ENCODE data around the gene SIK2. TPM values are rescaled to one million over a fixed set of nuclear protein-coding genes. Genes with fewer than 3 reads are reported as not detected.

The SIK2 gene
- total RNA-seq, 1 experiment from 2014 or later, result 13.0 TPM

DNA sequence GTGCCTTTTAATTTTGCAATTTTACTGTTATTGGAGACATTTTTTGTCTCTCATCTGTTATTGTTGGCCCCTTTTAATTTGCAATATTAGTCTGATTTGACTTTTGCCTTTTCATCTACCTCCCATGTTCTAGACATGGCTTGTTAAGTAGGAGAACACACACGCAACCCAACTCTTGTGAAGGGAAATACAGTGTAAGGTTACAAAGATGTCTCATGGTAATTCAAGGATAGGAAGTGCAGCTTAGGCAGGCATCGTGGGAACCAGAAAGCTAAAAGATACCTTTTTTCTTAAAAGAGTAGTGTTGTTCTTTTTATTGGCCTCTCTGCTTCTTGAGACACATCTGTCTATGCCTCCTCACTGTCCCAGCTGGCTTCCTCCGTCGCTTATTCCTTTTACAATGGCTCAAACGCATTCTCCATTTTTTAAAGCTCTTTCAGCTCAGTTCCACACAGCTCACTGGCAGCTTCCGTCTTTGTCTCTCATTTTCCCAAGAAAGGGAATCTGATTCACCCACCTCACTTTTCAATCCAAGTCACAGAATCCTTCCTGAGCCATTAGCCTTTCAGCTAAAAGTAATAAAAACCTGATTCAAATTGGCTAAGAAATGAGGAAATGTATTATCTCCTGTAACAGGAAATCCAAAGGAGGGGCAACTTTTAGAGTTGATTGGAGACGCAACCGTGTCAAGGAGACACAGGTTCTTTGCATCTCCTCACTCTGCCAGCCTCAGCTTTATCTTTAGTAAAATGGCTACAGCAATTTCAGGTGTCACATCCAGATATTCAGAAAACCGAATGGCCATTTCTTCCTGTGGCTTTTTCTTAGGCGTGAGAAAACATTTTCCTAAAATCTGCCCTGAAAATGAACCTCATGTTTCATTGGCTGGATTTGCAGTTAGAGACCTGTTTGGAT is 57.2 kb downstream of the SIK2 start:
- H3K9me2 ChIP-seq (ENCODE audit: insufficient read depth), result no peaks in the 10 kb centered on the region
- RAD21 ChIA-PET (ENCODE audit: low non-redundant PET in 1 of 2, low total read pairs in 2 of 2, uncharacterized antibody in 2 of 2, unreplicated experiment in 2 of 2), result no interaction called here
- POLR2A ChIA-PET, result no interaction called here

DNA sequence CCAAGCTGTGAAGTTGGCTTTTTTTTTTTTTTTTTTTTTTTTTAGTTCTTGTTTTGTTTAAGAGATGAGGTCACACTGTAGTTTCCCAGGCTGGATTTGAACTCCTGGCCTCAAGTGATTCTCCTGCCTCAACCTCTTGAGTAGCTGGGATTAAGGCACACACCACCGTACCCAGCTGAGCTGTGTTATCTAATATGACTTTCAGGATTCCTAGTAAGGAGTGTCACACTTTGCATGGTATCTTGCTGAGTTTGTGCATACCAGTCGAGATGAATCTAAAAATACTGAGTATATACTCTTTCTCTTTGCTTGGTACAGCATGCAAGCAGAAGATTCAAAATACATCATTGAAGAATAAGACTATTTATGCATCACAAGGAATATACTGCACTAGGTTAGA is 58.6 kb downstream of the SIK2 start:
- H4K20me1 ChIP-seq (ENCODE audit: insufficient read depth), result no peaks in the 10 kb centered on the region; the same call in 1 of the 2 replicates
- intact Hi-C loops (cut with micrococcal nuclease), result no loop called here
- H3K9ac ChIP-seq (ENCODE audit: low read length), result no peak overlapping the region
- no peak overlapping the region for H2AFZ ChIP-seq (ENCODE audit: low read depth, low read length, poor library complexity, severe bottlenecking)
- ChIA-PET RAD21 (ENCODE audit: low non-redundant PET in 1 of 2, low total read pairs in 2 of 2, uncharacterized antibody in 2 of 2, unreplicated experiment in 2 of 2) (no interaction called here), POLR2A (no interaction called here), CTCF (no interaction called here)
- ATAC-seq (no peak), DNase-seq (ENCODE audit: low read depth, low spot score) (no peak)
- no peak overlapping the region for H3K4me3 ChIP-seq (replicated peaks in 1 of 2; ENCODE audit: low read depth in 1 of 2, low read length in 2 of 2)
- no peaks in the 10 kb centered on the region for H3K9me3 ChIP-seq (ENCODE audit: control insufficient read depth in 1 of 2, insufficient read depth in 1 of 2, low read depth in 1 of 2, low read length in 2 of 2)
- H3K27ac ChIP-seq (ENCODE audit: low read depth, low read length), result no peak overlapping the region
- no peaks in the 10 kb centered on the region for H3K9me2 ChIP-seq (ENCODE audit: insufficient read depth)
- no peaks in the 10 kb centered on the region for H3K27me3 ChIP-seq (ENCODE audit: insufficient read depth, low read length)
- H3K4me2 ChIP-seq (ENCODE audit: low read length), result no peak overlapping the region
- BruUV-seq (replicated peaks), result no TSS peak
- no peaks in the 10 kb centered on the region for H3K79me2 ChIP-seq (ENCODE audit: insufficient read depth, low read length)
- no peak for TF ChIP-seq TCF7L2 (IDR thresholded peaks at IDR 0.05; ENCODE audit: borderline replicate concordance, extremely low read depth, insufficient read depth, insufficient read length)
- H3K4me1 ChIP-seq (ENCODE audit: control insufficient read depth in 1 of 2, insufficient read depth in 2 of 2, low read length in 2 of 2), result 0 out of 4 replicates have a peak, but pooled peaks cover 0 to 3% of the 10 kb centered on the region in 2 experiments
- H3K36me3 ChIP-seq (ENCODE audit: control insufficient read depth in 1 of 2, insufficient read depth in 2 of 2, low read length in 2 of 2), result no peaks in the 10 kb centered on the region

More for the DNA sequence above, 57.2 kb downstream of the SIK2 start:
- TF ChIP-seq POLR2A (IDR thresholded peaks at IDR 0.05; ENCODE audit: borderline replicate concordance, extremely low read depth, insufficient read depth, insufficient read length), result no peak
- Histone ChIP-seq H3K9ac (ENCODE audit: low read length) (no peak overlapping the region), H3K27me3 (ENCODE audit: insufficient read depth, low read length) (no peaks in the 10 kb centered on the region), H3K36me3 (ENCODE audit: control insufficient read depth in 1 of 2, insufficient read depth in 2 of 2, low read length in 2 of 2) (no peaks in the 10 kb centered on the region), H3K27ac (ENCODE audit: low read depth, low read length) (no peak overlapping the region), H4K20me1 (ENCODE audit: insufficient read depth) (no peaks in the 10 kb centered on the region; the same call in 1 of the 2 replicates), H3K9me3 (ENCODE audit: control insufficient read depth in 1 of 2, insufficient read depth in 1 of 2, low read depth in 1 of 2, low read length in 2 of 2) (no peaks in the 10 kb centered on the region), H3K79me2 (ENCODE audit: insufficient read depth, low read length) (no peaks in the 10 kb centered on the region), H3K4me2 (ENCODE audit: low read length) (no peak overlapping the region), H2AFZ (ENCODE audit: low read depth, low read length, poor library complexity, severe bottlenecking) (no peak overlapping the region), H3K4me3 (replicated peaks in 1 of 2; ENCODE audit: low read depth in 1 of 2, low read length in 2 of 2) (no peak overlapping the region), H3K4me1 (ENCODE audit: control insufficient read depth in 1 of 2, insufficient read depth in 2 of 2, low read length in 2 of 2) (0 out of 4 replicates have a peak, but pooled peaks cover 0 to 3% of the 10 kb centered on the region in 2 experiments)
- CTCF ChIA-PET, result no interaction called here
- ATAC-seq (no peak), DNase-seq (ENCODE audit: low read depth, low spot score) (no peak)
- BruUV-seq (replicated peaks), result no TSS peak
- intact Hi-C loops (cut with micrococcal nuclease), result no loop called here

Measured in HCT116 (cell line).